ENCODE measurements around the gene GBA3. TPM values are rescaled to one million over a fixed set of nuclear protein-coding genes. Genes with fewer than 3 reads are reported as not detected.

The GBA3 gene
- total and polyA plus RNA-seq, 2 experiments from 2014 or later = not detected

- TF ChIP-seq ZNF462 (CRISPR knock-in tag; IDR thresholded peaks at IDR 0.05) = no peak
Observed at GRCh38 chr4:22719218-22719617, 26.5 kb downstream of the GBA3 start (continued).

- Histone ChIP-seq H3K27ac (ENCODE audit: low read depth) (no peak overlapping the region), H3K4me3 (no peak overlapping the region), H3K27me3 (ENCODE audit: insufficient read depth) (no peaks in the 10 kb centered on the region), H3K4me1 (ENCODE audit: insufficient read depth) (no peaks in the 10 kb centered on the region), H3K9me2 (ENCODE audit: insufficient read depth) (0 out of 2 replicates have a peak, but pooled peaks cover 3% of the 10 kb centered on the region), H4K20me1 (replicated peaks; ENCODE audit: insufficient read depth) (no peaks in the 10 kb centered on the region), H2AFZ (no peak overlapping the region; the same call in 1 of the 2 replicates), H3K79me2 (replicated peaks; ENCODE audit: insufficient read depth) (no peaks in the 10 kb centered on the region), H3K4me2 (no peak overlapping the region), H3F3A (replicated peaks; ENCODE audit: low read depth) (no peaks in the 10 kb centered on the region), H3K36me3 (ENCODE audit: insufficient read depth) (no peaks in the 10 kb centered on the region)
- no peak overlapping the region for H3K27ac Mint-ChIP-seq
- peaks cover 4% of the 10 kb centered on the region; the same call in 2 of the 3 replicates for H3K4me1 Mint-ChIP-seq
- ATAC-seq = no peak
- no peak for DNase-seq (ENCODE audit: low spot score)
- peaks cover 3% of the 10 kb centered on the region; the same call in 2 of the 3 replicates for H3K9me3 Mint-ChIP-seq
- H3K36me3 Mint-ChIP-seq (ENCODE audit: low read depth) = no peaks in the 10 kb centered on the region
- no peak overlapping the region for H3K4me3 Mint-ChIP-seq
- peaks cover 3% of the 10 kb centered on the region for H3K27me3 Mint-ChIP-seq (ENCODE audit: insufficient read depth, low read depth, poor library complexity)
- TF ChIP-seq ZNF114 (CRISPR knock-in tag; IDR thresholded peaks at IDR 0.05) = no peak
- TF ChIP-seq STAT1 (IDR thresholded peaks at IDR 0.05; ENCODE audit: unreplicated experiment) = no peak
- TF ChIP-seq REST (IDR thresholded peaks at IDR 0.05; ENCODE audit: unreplicated experiment) = no peak
- TF ChIP-seq EZH2 (IDR thresholded peaks at IDR 0.05; ENCODE audit: low read depth, unreplicated experiment) = no peak
- no peak for TF ChIP-seq CTCF (conservative IDR thresholded peaks at IDR 0.05; ENCODE audit: low read depth in 2 of 2)
- TF ChIP-seq CREB1 (CRISPR knock-in tag; IDR thresholded peaks at IDR 0.05; ENCODE audit: low read depth) = no peak
Observed at GRCh38 chr4:22720091-22720490, 27.4 kb downstream of the GBA3 start.
